SKM-1 treated with dmso at 0.1 percent for 144 hours (cell line): ENCODE results near the gene SMC1B.
A peak's percentile ranks its signal among the peaks of the same experiment; 100 is the strongest.
"Not testable (repeated sequence)": the region's sequence is repeated elsewhere in the genome, so short reads cannot be mapped to it uniquely, and the experiment has no call there.

Experiments used
- DNase-seq: peaks from one replicate; lab custom pipeline; 2025; ENCODE audit not compliant: unreplicated experiment; lab: John Stamatoyannopoulos, UW

Gene SMC1B

GRCh38 chr22:45413368-45414211, at the start of gene SMC1B, which contains the start of gene RIBC2:
Gene SMC1B, minus strand, starts transcription at chr22:45413599. Its CDS starts 32 bp downstream, at chr22:45413567.
Gene RIBC2, plus strand, starts transcription at chr22:45413693. Its CDS starts 194 bp downstream, at chr22:45413887.
- DNase-seq = peak; percentile 89

- peak; percentile 14 for DNase-seq
Measured at GRCh38 chr22:45462034-45462655, 48.7 kb upstream of the SMC1B start.

GRCh38 chr22:45460288-45461109, 47.1 kb upstream of the SMC1B start:
- DNase-seq = no peak

- DNase-seq = no peak
Measured at GRCh38 chr22:45459235-45459634, 45.8 kb upstream of the SMC1B start.

- DNase-seq = no peak
Measured at GRCh38 chr22:45458532-45458931, 45.1 kb upstream of the SMC1B start.

GRCh38 chr22:45456811-45457210, 43.4 kb upstream of the SMC1B start:
- no peak for DNase-seq

GRCh38 chr22:45455621-45456020, 42.2 kb upstream of the SMC1B start:
- DNase-seq = no peak

GRCh38 chr22:45455212-45455611, 41.8 kb upstream of the SMC1B start:
- no peak for DNase-seq

GRCh38 chr22:45454275-45454674, 40.9 kb upstream of the SMC1B start:
- no peak for DNase-seq

GRCh38 chr22:45453764-45454163, 40.4 kb upstream of the SMC1B start:
- no peak for DNase-seq

GRCh38 chr22:45452565-45453379, 39.4 kb upstream of the SMC1B start:
- DNase-seq = no peak

- DNase-seq = no peak
Measured at GRCh38 chr22:45451972-45452371, 38.6 kb upstream of the SMC1B start.

GRCh38 chr22:45450921-45451651, 37.7 kb upstream of the SMC1B start:
- no peak for DNase-seq

GRCh38 chr22:45450101-45450785, 36.8 kb upstream of the SMC1B start:
- DNase-seq = no peak

- DNase-seq = not testable (repeated sequence)
Measured at GRCh38 chr22:45449442-45449841, 36.0 kb upstream of the SMC1B start.

- no peak for DNase-seq
Measured at GRCh38 chr22:45448431-45448830, 35.0 kb upstream of the SMC1B start.

- DNase-seq = not testable (repeated sequence)
Measured at GRCh38 chr22:45447596-45447995, 34.2 kb upstream of the SMC1B start.

- no peak for DNase-seq
Measured at GRCh38 chr22:45446216-45446615, 32.8 kb upstream of the SMC1B start.

GRCh38 chr22:45445031-45445710, 31.8 kb upstream of the SMC1B start:
- no peak for DNase-seq
